GM12874 (cell line): Measurements from ENCODE around the gene IDH2.

Experiments used
- CTCF ChIP-seq: IDR thresholded peaks from 2 replicates; pipeline ENCODE4 v1.5.1; 2011; ENCODE audit warnings: low read depth, mild to moderate bottlenecking, control low read depth, low read length, moderate library complexity; ENCODE audit not compliant: insufficient read depth

IDH2 gene

DNA sequence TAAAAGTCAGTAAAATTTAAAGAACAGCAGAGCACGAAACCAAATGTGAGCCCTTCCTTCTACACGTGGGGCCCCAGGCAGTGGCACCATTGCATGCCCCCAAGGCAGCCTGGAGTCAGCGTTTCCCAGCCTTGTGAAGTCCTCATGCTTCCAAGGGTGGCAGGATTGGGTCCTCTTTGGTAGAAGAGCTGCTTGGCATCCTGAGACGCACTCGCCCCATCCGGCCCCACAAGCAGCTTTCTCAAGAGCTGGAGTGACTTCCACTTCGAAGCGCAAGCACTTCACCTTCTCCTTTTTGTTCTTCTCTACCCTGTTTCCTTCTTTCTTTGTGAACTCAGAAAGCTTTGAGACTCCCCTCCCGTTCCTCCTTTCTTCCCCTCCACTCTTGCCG lies 66.4 kb downstream of the IDH2 start:
- TF ChIP-seq CTCF = no peak

DNA sequence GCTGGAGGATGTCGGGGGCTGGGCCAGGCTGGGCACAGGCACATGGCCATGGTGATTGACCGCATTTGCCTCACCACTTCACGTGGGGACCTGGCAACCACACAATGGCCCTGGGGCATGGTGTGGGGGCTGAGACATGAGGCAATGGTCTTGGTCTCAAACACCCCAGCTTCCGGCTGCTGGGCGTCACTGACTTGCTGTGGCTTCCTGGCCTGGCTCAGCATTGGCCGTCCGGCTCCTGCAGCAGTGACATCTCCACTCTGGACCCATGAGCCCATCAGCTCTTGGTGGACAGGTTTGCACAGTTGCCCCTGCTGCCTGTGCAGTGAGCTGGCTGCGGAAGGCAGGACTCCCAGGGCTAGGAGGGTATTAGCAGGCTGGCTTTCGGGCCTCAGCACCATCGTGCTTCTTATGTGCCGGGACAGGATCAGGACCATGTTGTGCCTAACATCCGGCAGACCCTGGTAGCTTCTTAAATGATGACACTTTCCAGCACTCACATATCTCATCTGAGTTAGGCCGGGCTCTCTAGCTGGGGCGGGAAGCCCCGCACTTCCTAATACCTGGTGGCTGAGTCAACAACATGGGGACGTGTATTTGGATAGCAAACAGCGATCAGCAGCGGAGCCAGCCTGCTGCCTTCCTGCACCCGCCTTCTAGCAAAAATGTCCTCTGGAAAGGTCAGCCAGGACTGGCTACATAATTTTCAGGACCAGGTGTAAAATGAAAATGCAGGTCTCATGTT lies 67.0 kb downstream of the IDH2 start:
- no peak for TF ChIP-seq CTCF

DNA sequence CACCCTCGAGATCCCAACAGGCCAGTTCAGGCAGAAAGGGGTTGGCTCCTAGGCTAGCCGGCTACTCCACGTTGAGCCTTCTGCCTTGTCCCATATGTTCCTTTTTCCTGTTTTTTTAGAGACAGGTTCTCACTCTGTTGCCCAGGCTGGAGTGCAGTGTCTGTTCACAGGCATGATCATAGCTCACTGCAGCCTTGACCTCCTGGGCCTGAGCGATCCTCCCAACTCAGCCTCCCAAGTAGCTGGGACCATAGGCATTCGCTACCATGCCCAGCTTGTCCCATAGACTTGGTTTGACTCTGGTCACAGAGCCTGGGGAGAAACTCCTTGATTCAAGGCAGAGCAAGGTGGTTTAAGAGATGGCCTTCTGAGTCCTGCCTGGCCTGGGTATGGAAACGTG lies 68.8 kb downstream of the IDH2 start:
- no peak for TF ChIP-seq CTCF
